HepG2 (cell line): Measurements from ENCODE around the gene METTL26. TPM values are rescaled to one million over a fixed set of nuclear protein-coding genes. Genes with fewer than 3 reads are reported as not detected.
A peak's percentile ranks its signal among the peaks of the same experiment; 100 is the strongest.

Source experiments
- ATAC-seq: fragments of 200-7000 bp; cut with Tn5 transposase; 3 replicates; pipeline ENCODE4 v1.9.1; 2020; ENCODE audit warnings: mild to moderate bottlenecking, moderate library complexity
- BruUV-seq: library from RNA; stranded (reverse); fragments of 400-500 nt; replicated peaks from 2 replicates; lab custom pipeline; 2021; lab: Mats Ljungman, UMichigan
- CTCF ChIA-PET: fragments of 300-600 bp; formaldehyde crosslinking; extraction: SDS; loops from one replicate; lab custom pipeline; 2021; ENCODE audit warnings: low total read pairs, inconsistent platforms, low intra/inter-chr PET ratio; lab: Yijun Ruan, JAX
- POLR2A ChIA-PET: fragments of 350-600 bp; sonication (Branson Sonifier 250); formaldehyde crosslinking; loops from one replicate; lab custom pipeline; 2020; ENCODE audit warnings: antibody characterized with exemption, inconsistent platforms; lab: Yijun Ruan, JAX
- DNase-seq: peaks from one replicate; pipeline ENCODE4 v3.0.0-alpha.2; 2015; ENCODE audit warnings: low spot score
- FAIRE-seq: peaks from 3 replicates; lab custom pipeline; 2011; peaks lifted over from hg19 to GRCh38; lab: Jason Lieb, UNC
- H2AFZ ChIP-seq: one replicate; pipeline ENCODE4 v1.6.1; 2011; ENCODE audit warnings: low read length, inconsistent platforms
- H3K27ac ChIP-seq: fragments of 300-600 bp; 3 replicates; pipeline ENCODE4 v1.8.0; 2011; ENCODE audit warnings: mixed run types, mild to moderate bottlenecking, mixed read lengths, low read length, inconsistent platforms; ENCODE audit not compliant: insufficient read depth; ENCODE audit errors: extremely low read length
- H3K27me3 ChIP-seq, 2 experiments: fragments of 200-600 bp in 1 of 2; 2 replicates in 1 of 2; 3 replicates in 1 of 2; pipeline versions ENCODE4 v1.6.0 to v1.8.0; 2011; ENCODE audit warnings: low read length in 2 of 2, mild to moderate bottlenecking in 2 of 2, moderate library complexity in 2 of 2, inconsistent platforms in 1 of 2; ENCODE audit not compliant: insufficient read depth in 2 of 2, control insufficient read depth in 1 of 2
- H3K36me3 ChIP-seq, 2 experiments: fragments of 200-600 bp in 1 of 2; replicated peaks in 1 of 2; 2 replicates in 1 of 2; 3 replicates in 1 of 2; pipeline versions ENCODE4 v1.5.1 to v1.8.0; 2011; ENCODE audit warnings: low read length in 2 of 2, inconsistent platforms in 1 of 2; ENCODE audit not compliant: insufficient read depth in 2 of 2, control insufficient read depth in 1 of 2
- H3K4me1 ChIP-seq: 2 replicates; pipeline ENCODE4 v1.5.1; 2012; ENCODE audit warnings: low read length, inconsistent platforms; ENCODE audit not compliant: insufficient read depth
- H3K4me2 ChIP-seq: 2 replicates; pipeline ENCODE4 v1.6.0; 2011; ENCODE audit warnings: low read depth, low read length, inconsistent platforms
- H3K4me3 ChIP-seq, 3 experiments: fragments of 200-600 bp in 1 of 3; sonication (generic), shearing (Covaris generic) in 1 of 3; replicated peaks in 1 of 3; 2 replicates each; pipeline ENCODE4 v1.5.1; 2011 to 2016; ENCODE audit warnings: low read length in 3 of 3, inconsistent platforms in 2 of 3, low read depth in 2 of 3, mild to moderate bottlenecking in 2 of 3, control low read depth in 1 of 3, mixed read lengths in 1 of 3; ENCODE audit not compliant: insufficient read depth in 1 of 3
- H3K79me2 ChIP-seq: one replicate; pipeline ENCODE4 v1.6.1; 2011; ENCODE audit warnings: low read length, inconsistent platforms; ENCODE audit not compliant: insufficient read depth
- H3K9ac ChIP-seq: 2 replicates; pipeline ENCODE4 v1.6.0; 2011; ENCODE audit warnings: mild to moderate bottlenecking, low read depth, low read length, inconsistent platforms; ENCODE audit not compliant: insufficient read depth
- H3K9me3 ChIP-seq: 2 replicates; pipeline ENCODE4 v1.5.1; 2012; ENCODE audit warnings: mild to moderate bottlenecking, low read length
- H4K20me1 ChIP-seq: 2 replicates; pipeline ENCODE4 v1.6.0; 2011; ENCODE audit warnings: inconsistent platforms, mild to moderate bottlenecking, low read length, moderate library complexity; ENCODE audit not compliant: insufficient read depth
- AGO2 ChIP-seq: fragments of 200-400 bp; formaldehyde crosslinking; optimal IDR thresholded peaks from 2 replicates; pipeline ENCODE3; 2017; ENCODE audit warnings: mild to moderate bottlenecking, low read depth, low read length, moderate library complexity
- CSRNP1 ChIP-seq: sonication (generic); formaldehyde crosslinking; IDR thresholded peaks from 2 replicates; pipeline ENCODE4 v1.8.1; 2023; ENCODE audit warnings: mild to moderate bottlenecking, missing genetic modification reagents
- DNMT3B ChIP-seq: conservative IDR thresholded peaks from 2 replicates; pipeline ENCODE4 v1.6.1; 2016; ENCODE audit warnings: missing biosample characterization, control low read depth
- DR1 ChIP-seq: sonication (generic); formaldehyde crosslinking; IDR thresholded peaks from 2 replicates; pipeline ENCODE4 v1.8.0; 2021; ENCODE audit warnings: mild to moderate bottlenecking, missing genetic modification reagents, inconsistent platforms
- HNRNPLL ChIP-seq: fragments of 200-400 bp; formaldehyde crosslinking; IDR thresholded peaks from 2 replicates; pipeline ENCODE4 v1.6.1; 2017; ENCODE audit warnings: mild to moderate bottlenecking, low read depth, low read length; ENCODE audit not compliant: poor library complexity, severe bottlenecking
- IRF2 ChIP-seq: IDR thresholded peaks from 2 replicates; pipeline ENCODE4 v1.6.1; 2018; ENCODE audit warnings: missing genetic modification reagents, missing compliant biosample characterization
- PRPF4 ChIP-seq: fragments of 200-400 bp; formaldehyde crosslinking; IDR thresholded peaks from 2 replicates; pipeline ENCODE4 v1.6.1; 2016; ENCODE audit warnings: low read length, low read depth; ENCODE audit not compliant: poor library complexity, severe bottlenecking
- ZNF687 ChIP-seq: sonication (generic); formaldehyde crosslinking; IDR thresholded peaks from 2 replicates; pipeline ENCODE4 v1.5.1; 2020; ENCODE audit warnings: mild to moderate bottlenecking, missing genetic modification reagents, moderate library complexity
- ZNF7 ChIP-seq: IDR thresholded peaks from 2 replicates; pipeline ENCODE4 v1.6.1; 2016; ENCODE audit warnings: missing biosample characterization, missing genetic modification reagents
- ZSCAN9 ChIP-seq: IDR thresholded peaks from 2 replicates; pipeline ENCODE4 v1.6.1; 2016; ENCODE audit warnings: borderline replicate concordance
- WGBS: methylation state at CpG from one replicate; pipeline ENCODE4 v1.1.6; 2017; ENCODE audit warnings: low lambda C conversion rate; 5-methylcytosine and 5-hydroxymethylcytosine counted together
- in situ Hi-C: cut with HindIII; loops from 2 replicates; pipeline ENCODE4 v1.10.0; 2017; ENCODE audit warnings: low pct_unique_long_range_greater_than_20kb; ENCODE audit not compliant: extremely low pct_ligation_motif_present
- intact Hi-C: fragments of 100-400 bp; cut with micrococcal nuclease; formaldehyde crosslinking; loops from one replicate; pipeline ENCODE4 v1.10.0; 2022; ENCODE audit not compliant: unreplicated experiment
- polyA plus RNA-seq, 8 experiments: library from polyadenylated mRNA; depleted of rRNA in 3 of 8; stranded (reverse) in 7 of 8; unstranded in 1 of 8; fragments of >200 nt; fragmentation: Illumina TruSeq in 4 of 8; extraction: Trizol in 4 of 8; gene quantifications; 2 replicates each; pipeline versions ENCODE4 v1.2.1 to v1.2.3, GENCODE V29; 2011 to 2016; ENCODE audit warnings: low read depth in 4 of 8, missing spikeins in 1 of 8, mixed read lengths in 1 of 8; ENCODE audit not compliant: insufficient read depth in 1 of 8
- total RNA-seq, 5 experiments: library from RNA; depleted of rRNA; stranded (reverse); fragments of >200 nt; fragmentation: Illumina TruSeq; extraction: Trizol; gene quantifications; 2 replicates each; pipeline ENCODE4 v1.2.3, GENCODE V29; 2016; ENCODE audit warnings: low read depth in 1 of 5

The METTL26 gene
- total and polyA plus RNA-seq, 2 of the 13 experiments (the other 11 are each of a cell fraction or from before 2014, with no cell fraction given): 65.5 to 70.1 TPM

- H3K4me1 ChIP-seq: peaks cover 19% of the 10 kb centered on the region
- in situ Hi-C loops: no loop called here
- TF ChIP-seq DNMT3B (CRISPR knock-in tag) (no peak), HNRNPLL (peak; percentile 6), DR1 (CRISPR knock-in tag) (no peak), AGO2 (peak; percentile 40)
- TF ChIP-seq, all 625 proteins: peak for 2
- H2AFZ ChIP-seq: no peak overlapping the region
- CTCF ChIA-PET: no interaction called here
- no TSS peak for BruUV-seq
- no peaks in the 10 kb centered on the region for H4K20me1 ChIP-seq
- H3K79me2 ChIP-seq: no peaks in the 10 kb centered on the region
- no peak overlapping the region for H3K9ac ChIP-seq
- H3K4me2 ChIP-seq: peak overlapping the region; percentile 95
- intact Hi-C loops: no loop called here
- H3K27ac ChIP-seq: no peak overlapping the region
- H3K9me3 ChIP-seq: no peaks in the 10 kb centered on the region
- no peak for ATAC-seq
- DNase-seq: no peak
- no peak for FAIRE-seq
- no peaks in the 10 kb centered on the region for H3K27me3 ChIP-seq
- POLR2A ChIA-PET: interaction anchor here (1.0 kb wide), 1 partner anchor 41 kb away, joined by 3 read pairs; no protein-coding TSS in a partner anchor
- 100% methylated on average over 7 of the region's 33 CpGs for WGBS
- no peak overlapping the region for H3K4me3 ChIP-seq
- peaks cover 4% of the 10 kb centered on the region in 2 experiments; a peak in 2 of 5 replicates for H3K36me3 ChIP-seq
These were observed 7.6 kb downstream of the METTL26 start for GRCh38 chr16:628321-629061.

- in situ Hi-C loops: no loop called here
- no peaks in the 10 kb centered on the region for H3K9me3 ChIP-seq
- H3K27ac ChIP-seq: no peak overlapping the region
- H4K20me1 ChIP-seq: no peaks in the 10 kb centered on the region
- H2AFZ ChIP-seq: no peak overlapping the region
- intact Hi-C loops: no loop called here
- H3K4me2 ChIP-seq: no peak overlapping the region
- no peak overlapping the region for H3K4me3 ChIP-seq
- ChIA-PET CTCF (no interaction called here), POLR2A (interaction anchor here (1.0 kb wide), 1 partner anchor 9 kb away, joined by 3 read pairs; the partner anchor contains the start of gene METTL26)
- no peak overlapping the region for H3K9ac ChIP-seq
- no peak for FAIRE-seq
- no peak for ATAC-seq
- H3K36me3 ChIP-seq: peaks cover 4% of the 10 kb centered on the region in 2 experiments; a peak in 2 of 5 replicates
- no TSS peak for BruUV-seq
- no peaks in the 10 kb centered on the region for H3K79me2 ChIP-seq
- no peak for DNase-seq
- H3K4me1 ChIP-seq: peaks cover 19% of the 10 kb centered on the region
- 89% methylated on average over 28 of the region's 50 CpGs for WGBS
- H3K27me3 ChIP-seq: no peaks in the 10 kb centered on the region
- TF ChIP-seq CSRNP1 (CRISPR knock-in tag) (no peak), ZSCAN9 (CRISPR knock-in tag) (no peak), PRPF4 (peak; percentile 52), ZNF7 (CRISPR knock-in tag) (no peak), IRF2 (CRISPR knock-in tag) (no peak), ZNF687 (peak; percentile 31; the same call in 1 of the 2 replicates)
These were observed 8.5 kb downstream of the METTL26 start for GRCh38 chr16:627454-628239.
